Ramos (cell line): ENCODE data around the gene ERBB2.

Source experiments
- in situ Hi-C: fragments of 300-500 bp; cut with MboI; formaldehyde crosslinking; loops from one replicate; pipeline ENCODE4 v1.14.3; 2022; ENCODE audit warnings: low sequenced_read_pairs; ENCODE audit not compliant: unreplicated experiment

The ERBB2 gene

DNA sequence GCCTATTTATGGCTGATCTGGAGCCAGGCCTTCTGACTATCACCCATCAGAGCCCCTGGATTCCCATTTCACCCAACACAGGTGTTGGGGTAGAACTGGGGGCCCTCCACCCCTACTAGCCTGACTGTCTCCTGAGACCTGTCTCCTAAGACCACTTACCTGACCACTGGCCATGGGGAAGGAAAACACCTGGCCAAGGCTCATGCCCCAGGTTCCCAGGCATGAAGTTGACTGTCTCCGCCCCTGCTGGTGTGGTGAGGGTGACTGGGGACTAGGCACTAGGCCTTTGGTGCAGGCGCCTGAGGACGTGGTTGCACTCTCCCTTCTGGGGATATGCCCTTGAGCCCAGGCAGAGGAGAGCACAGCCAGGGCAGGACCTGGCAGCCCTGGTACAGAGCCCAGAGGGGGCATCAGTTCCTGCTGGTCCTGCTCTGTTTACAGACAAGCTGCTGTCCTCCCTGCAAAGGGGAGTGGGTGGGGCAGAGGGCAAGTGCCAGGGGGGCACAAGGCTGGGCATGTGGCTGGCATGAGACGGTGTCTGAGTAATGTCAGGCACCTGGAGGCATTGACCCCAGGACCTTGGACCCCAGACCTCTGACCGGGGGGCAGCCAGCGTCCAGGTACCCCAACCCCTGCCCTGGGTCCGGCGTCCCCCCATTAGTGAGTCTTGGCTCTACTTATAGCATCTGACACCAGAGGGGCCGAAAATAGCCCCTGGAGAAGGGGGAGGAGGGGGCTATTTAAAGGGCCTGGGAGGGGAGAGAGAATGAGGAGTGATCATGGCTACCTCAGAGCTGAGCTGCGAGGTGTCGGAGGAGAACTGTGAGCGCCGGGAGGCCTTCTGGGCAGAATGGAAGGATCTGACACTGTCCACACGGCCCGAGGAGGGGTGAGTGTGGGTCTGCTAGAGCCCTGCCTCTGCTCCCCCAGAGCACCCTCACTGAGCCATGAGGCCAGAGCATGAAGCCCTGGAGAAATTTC is 35.0 kb upstream of the ERBB2 start, which contains the start of gene TCAP:
Gene TCAP, plus strand, starts transcription at position 769 of the 981 bp plus-strand sequence. Its CDS starts 11 bp downstream, at position 780.
- in situ Hi-C loops: no loop called here

DNA sequence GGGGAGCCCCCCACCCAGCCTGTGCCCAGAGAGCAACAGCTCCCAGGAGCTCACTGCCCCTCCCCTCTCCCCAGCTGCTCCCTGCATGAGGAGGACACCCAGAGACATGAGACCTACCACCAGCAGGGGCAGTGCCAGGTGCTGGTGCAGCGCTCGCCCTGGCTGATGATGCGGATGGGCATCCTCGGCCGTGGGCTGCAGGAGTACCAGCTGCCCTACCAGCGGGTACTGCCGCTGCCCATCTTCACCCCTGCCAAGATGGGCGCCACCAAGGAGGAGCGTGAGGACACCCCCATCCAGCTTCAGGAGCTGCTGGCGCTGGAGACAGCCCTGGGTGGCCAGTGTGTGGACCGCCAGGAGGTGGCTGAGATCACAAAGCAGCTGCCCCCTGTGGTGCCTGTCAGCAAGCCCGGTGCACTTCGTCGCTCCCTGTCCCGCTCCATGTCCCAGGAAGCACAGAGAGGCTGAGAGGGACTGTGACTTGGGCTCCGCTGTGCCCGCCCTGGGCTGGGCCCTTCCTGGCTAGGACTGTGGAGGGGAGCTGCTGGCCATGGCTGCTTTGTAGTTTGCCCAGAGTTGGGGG is 34.1 kb upstream of the ERBB2 start:
- in situ Hi-C loops: no loop called here

DNA sequence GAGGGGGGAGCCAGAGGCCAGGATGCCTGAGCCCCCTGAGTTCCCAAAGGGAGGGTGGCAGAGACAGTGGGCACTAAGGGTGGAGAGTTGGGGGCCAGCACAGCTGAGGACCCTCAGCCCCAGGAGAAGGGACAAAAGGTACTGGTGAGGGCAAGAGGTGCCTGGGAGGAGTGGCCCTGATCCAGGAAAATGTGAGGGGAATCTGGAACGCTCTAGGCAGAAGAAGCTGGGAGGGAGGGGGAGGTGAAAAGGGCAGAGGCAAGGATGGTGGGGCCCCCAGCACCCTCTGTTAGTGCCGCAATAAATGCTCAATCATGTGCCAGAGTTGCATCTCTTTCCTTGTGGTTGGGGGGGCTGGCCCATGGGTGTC is 33.6 kb upstream of the ERBB2 start:
- in situ Hi-C loops: no loop called here

DNA sequence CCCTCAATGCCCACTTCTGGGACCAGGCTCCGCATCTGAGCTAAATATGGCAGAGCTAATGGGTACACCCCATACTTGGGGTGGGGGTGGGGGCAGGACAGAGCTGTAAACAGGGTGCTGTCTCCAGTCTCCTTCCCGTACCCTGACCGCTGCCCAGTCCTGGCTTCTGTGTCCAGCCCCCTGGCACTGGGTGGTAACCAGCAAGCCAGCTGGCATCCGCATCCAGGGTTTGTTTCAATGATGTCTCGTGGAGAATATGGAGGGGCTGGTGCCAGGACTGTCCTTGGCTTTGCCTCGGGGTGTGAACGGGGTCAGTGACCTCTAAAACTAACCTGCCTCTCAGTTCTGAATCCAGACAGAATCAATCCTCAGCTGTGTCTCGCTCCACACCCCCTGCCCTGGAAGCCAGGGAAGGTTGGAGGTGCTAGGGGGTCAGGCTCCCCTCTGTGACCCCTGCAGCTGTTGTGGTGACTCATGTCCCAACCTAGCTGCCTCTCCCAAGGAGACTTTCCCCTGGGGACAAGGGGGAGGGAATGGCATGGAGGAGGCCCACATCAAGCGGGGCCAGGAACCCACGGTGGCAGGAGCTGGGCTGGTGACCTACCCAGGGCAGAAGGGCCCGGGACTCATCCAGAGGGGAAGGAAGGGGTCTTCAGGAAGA is 33.1 kb upstream of the ERBB2 start:
- in situ Hi-C loops: no loop called here

DNA sequence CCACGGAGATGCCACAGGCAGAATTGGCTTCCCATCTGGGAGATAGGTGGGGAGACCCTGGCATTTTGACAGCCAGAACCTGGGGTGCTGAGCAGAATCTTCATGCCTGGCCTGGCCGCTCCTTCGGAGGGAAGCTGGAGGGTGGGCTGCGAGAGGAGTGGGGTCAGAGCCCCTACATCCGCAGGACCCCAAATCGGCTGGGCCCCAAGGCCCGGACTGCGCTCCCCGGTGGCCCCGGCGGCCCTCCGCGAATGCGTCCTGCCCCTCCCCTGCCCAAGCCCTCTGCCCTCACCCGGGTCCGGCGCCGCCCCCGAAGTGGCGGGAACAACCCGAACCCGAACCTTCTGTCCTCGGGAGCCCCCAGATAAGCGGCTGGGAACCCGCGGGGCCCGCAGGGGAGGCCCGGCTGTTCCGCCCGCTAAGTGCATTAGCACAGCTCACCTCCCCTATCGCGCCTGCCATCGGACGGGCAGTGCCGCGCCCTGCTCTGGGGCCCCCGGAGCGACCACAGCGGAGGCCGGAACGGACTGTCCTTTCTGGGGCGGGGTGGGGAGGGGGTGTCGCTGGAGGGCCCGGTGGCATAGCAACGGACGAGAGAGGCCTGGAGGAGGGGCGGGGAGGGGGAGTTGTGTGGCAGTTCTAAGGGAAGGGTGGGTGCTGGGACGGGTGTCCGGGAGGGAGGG is 32.5 kb upstream of the ERBB2 start:
- in situ Hi-C loops: no loop called here

DNA sequence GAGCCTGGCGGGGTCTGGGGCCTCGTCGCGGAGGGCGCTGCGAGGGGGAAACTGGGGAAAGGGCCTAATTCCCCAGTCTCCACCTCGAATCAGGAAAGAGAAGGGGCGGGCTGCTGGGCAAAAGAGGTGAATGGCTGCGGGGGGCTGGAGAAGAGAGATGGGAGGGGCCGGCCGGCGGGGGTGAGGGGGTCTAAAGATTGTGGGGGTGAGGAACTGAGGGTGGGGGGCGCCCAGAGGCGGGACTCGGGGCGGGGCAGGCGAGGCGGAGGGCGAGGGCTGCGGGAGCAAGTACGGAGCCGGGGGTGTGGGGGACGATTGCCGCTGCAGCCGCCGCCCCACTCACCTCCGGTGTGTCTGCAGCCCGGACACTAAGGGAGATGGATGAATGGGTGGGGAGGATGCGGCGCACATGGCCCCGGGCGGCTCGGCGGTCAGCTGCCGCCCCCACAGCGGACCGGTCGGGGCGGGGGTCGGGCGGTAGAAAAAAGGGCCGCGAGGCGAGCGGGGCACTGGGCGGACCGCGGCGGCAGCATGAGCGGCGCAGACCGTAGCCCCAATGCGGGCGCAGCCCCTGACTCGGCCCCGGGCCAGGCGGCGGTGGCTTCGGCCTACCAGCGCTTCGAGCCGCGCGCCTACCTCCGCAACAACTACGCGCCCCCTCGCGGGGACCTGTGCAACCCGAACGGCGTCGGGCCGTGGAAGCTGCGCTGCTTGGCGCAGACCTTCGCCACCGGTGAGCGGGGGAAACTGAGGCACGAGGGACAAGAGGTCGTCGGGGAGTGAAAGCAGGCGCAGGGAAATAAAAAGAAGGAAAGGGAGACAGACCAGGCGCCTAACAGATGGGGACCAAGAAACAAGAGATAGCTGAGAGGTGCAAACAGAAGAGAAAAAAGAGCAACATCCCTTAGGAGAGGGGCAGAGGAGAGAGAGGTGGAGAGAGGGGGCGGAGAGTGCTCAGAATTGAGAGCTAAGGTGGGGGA is 31.6 kb upstream of the ERBB2 start, which contains the start of gene PNMT:
Gene PNMT, plus strand, starts transcription at position 509 of the 980 bp plus-strand sequence. Its CDS starts 23 bp downstream, at position 532.
- in situ Hi-C loops: no loop called here

DNA sequence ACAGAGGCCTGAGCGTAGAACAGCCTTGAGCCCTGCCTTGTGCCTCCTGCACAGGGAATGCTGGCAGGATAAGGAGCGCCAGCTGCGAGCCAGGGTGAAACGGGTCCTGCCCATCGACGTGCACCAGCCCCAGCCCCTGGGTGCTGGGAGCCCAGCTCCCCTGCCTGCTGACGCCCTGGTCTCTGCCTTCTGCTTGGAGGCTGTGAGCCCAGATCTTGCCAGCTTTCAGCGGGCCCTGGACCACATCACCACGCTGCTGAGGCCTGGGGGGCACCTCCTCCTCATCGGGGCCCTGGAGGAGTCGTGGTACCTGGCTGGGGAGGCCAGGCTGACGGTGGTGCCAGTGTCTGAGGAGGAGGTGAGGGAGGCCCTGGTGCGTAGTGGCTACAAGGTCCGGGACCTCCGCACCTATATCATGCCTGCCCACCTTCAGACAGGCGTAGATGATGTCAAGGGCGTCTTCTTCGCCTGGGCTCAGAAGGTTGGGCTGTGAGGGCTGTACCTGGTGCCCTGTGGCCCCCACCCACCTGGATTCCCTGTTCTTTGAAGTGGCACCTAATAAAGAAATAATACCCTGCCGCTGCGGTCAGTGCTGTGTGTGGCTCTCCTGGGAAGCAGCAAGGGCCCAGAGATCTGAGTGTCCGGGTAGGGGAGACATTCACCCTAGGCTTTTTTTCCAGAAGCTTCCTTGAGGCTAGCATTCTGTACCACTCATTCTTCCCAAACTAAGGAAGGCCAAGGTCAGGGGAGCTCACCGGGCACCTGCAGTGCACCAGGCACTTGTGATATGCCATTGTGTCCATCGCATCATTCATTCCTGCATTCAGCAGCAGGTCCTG is 29.7 kb upstream of the ERBB2 start:
- in situ Hi-C loops: no loop called here

DNA sequence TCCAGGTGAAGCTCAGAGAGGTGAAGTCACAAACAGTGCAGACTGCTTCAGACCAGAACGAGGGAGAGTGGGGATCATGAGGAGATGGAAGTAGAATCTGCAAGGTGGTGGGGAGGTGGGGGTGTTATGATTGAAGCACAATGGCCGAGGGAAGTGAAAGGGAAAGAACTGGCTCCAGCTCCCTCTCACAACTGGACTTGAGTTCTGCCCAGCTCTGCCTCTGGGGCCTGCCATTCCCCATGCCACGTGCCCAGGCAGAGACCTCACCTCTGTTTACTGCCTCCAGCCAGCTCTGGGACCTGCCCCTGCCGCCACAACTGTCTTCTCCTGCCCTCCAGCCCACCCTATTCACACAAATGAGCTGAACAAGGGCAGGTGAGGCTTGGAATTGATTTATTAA is 29.1 kb upstream of the ERBB2 start:
- in situ Hi-C loops: no loop called here

DNA sequence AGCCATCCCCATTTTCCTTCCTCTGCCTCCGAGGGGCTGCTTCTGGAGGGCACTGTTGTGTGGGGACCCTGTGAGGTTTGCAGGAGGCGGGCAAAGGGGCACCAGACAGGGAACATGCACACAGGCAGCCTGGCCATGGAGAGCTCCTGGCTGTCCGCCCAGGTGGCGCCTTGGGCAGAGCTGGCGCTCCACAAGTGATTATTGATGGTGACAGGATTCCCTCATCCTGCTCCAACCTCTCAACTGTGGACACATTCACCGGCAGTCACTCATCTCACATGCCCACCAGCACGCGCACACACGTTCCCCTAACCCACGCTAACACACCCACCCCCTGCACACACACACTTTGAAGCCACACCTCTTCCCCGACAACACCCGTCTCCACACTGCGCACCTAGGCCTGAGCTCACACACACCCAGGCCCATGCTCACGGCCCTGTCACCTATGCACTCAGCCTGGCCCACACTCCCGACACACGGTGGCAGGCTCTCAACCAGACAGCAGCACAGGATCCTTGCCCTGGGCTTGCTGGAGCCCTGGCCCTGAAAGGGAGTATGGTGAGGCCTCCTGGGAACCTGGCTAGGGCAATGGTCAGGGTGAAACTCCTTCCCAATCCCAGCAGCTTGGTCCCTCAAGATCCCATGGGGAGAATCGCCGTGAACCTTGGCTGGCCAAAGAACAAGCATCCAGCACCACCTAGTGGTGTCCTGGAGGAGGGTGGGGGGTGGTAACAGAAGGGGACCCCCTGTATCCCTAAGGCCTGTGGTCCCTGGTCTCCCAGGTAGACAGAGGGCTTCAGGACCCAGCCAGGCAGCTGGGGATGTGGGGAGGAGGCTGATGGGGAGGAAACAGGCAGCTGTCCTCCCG is 28.0 kb upstream of the ERBB2 start:
- in situ Hi-C loops: no loop called here

DNA sequence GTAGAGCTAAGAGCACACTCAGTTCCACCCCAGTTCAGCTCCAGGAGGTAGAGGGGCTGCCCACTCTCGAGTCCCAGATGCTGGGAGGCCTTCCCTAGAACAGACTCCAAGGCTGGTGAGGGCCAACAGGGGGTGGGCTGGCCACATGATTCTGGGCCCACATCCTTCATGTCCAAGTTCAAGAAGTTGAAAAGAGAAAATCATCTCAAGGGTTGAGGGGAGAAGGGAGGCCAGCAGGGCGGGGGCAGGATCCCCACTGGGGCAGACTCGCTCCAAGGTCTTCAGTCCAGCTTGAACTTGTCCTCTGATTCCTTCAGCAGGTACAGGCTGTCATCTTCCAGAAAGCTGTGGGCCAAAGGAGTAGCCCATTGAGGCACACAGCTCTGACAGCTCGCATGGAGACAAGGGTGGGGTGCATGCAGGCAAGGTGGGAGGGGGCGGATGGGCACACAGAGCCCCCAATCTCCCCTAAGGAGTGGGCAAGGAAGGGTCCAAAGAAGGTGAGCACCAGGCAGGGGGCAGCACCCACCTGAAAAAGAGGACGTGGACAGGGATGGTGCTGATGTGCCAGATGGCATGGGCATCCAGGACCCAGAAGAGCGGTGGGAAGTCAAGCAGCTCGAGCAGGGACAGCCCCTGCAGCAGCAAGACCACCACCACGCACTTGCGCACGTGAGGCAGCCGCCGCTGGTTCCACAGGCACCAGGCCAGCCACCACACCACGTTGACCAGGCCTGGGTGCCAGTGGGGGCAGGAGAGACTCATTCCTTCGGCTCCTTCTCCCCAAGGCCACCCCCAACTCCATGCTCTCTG is 27.1 kb upstream of the ERBB2 start:
- in situ Hi-C loops: no loop called here

DNA sequence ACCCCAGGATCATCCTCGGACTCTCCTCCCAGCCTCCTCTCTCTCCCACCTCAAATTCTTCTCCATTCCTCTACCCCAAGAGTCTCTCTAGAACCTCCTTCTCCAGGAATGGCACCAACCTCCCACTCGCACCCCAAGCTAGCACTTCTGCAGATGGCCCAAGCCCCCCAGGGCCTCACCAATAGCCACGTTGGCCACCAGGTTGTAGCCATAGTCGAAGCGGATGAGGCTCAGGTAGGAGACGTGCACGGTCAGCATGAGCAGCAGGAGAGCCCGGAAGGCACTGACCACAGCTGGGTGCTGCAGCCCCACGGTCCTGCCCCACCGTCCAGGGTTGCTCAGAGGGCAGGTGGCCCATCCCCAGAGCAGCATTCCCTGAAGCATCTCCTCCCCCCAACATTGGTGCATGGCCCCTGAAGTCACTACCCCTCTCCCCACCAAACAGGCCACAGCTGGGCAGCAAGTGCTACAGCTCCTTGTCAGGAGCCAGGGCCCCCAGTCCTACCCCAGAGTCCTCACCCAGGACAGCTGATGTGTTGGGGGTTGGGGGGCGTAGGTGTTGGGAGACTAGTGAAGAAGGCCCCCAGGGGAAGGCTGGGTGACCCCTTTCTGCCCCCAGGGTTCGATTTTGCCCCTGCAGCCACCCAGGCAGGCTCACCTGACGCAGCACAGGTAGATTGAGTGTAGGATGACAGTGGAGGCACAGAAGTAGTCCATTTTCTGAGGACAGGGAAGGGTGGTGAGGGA is 26.4 kb upstream of the ERBB2 start:
- in situ Hi-C loops: no loop called here

DNA sequence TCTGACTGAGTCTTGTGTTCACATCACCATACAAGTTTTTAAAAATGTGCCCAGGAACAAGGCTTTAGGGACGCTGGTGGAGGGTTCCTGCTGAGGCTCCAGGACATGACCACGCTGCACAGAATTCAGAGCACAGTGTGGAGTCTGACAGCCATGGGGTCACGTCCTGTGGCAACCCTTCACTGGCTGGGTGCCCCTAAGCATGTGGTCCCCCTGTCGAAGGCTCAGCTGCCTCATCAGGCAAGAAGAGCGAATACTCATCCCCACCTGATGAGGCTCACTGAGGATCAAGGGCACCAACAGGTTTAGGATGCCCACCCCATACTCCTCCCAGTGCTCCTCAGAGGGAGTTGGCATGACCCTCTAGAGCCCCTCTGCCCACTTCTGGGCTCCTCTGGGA is 25.7 kb upstream of the ERBB2 start:
- in situ Hi-C loops: no loop called here

DNA sequence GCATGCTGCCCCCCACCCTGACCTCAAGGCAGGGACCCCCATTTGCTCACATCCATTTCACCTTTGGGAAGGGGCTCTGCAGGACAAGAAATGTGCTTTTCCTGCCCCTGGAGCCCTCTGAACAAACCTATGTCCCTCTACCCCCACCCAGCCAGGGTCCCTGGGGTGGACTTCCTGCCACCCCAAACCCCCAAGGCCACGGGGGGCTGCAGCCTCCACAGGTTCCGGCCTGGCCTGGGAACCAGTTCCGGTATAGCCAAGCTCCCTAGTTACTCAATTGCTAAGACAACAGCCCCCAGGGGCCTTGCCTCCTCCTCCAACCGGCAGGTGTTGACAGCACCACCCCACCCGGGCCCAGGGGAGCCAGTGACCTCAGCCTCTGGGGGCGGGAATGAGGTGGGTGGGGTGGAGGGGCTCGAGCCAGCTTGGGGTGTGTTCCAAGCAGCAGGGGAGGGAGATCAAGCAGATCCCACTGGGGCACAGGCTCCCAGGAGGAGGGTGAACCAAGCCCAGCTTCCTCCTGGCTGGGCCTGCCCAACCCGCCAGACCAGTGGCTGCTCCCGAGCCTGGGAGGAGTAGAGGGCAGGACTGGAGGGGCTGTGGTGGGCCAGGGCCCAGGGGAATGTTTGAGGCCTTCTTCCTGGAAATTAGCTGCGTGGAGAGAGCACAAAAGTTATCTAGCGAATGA is 25.0 kb upstream of the ERBB2 start:
- in situ Hi-C loops: no loop called here

DNA sequence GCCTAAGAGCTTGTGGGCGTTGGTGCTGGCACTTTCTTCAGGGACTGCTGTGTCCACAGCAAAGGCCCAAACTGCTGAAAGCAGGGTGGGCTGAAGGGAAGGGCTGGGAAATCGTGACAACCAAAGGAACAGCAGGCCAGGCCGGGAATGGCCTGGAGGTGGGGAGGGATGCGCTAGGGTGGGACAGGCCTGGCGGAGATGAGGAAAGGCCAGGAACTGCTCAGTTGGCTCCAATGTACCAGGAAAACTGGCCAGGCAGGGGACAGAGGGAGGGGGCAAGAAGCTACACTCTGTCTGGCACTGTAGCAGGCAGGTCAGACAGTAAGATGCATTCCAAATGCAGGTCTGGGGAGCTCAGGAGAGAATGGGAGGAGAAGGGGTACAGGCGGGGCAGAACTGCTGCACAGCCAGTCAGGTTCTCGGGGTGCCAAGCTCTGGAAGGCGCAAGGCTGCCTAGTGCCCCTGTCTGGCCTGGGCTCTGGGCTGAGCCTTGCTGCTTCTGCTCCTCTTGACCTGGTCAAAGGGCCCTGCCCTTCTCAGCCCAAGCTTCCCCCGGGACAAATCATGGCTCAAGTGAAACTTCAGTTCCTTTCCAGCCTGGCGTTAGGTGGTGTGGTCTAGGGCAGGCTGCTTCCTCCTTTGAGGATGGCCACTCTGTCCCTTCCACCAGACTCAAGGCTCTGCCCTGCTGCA is 24.3 kb upstream of the ERBB2 start:
- in situ Hi-C loops: no loop called here
